GM12801 (cell line): Measurements from ENCODE around the gene KAZN.

ENCODE experiments used
- TF ChIP-seq, protein P1 (sequence below): IDR thresholded peaks from one replicate; pipeline ENCODE4 v1.5.1; 2011; ENCODE audit warnings: control low read depth; ENCODE audit not compliant: insufficient read length; ENCODE audit errors: extremely low read depth

KAZN gene

DNA sequence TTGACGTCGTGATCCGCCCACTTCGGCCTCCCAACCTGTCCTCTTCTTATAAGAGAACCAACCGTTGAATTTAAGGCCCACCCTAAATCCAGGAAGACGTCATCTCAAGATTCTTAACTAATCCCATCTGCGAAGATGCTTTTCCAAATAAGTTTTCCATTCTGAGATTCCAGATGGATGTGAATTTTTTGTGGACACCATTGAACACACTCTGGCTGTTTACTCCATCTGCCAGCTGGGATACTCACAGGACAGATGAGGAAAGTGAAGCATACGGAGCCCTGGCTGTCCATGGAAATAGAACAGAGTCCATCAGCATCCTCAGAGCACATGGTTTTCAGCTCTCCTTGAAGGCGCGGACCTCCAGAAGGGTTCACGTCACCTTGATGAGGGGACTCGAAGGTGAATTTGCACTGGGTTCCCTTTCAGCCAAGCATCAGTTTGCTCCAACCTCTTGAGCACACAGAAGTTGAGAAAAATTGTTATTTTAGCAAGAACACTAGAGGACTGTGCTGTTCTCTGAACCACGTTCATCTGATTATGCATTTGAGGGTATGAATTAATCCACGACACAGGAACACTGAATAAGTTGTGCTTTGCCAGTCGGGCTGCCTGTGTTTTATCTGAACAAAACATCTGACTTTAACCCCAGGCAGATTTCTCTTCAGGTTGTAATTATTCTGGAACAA is 68.6 kb downstream of the KAZN start:
- TF ChIP-seq, protein P1, sequence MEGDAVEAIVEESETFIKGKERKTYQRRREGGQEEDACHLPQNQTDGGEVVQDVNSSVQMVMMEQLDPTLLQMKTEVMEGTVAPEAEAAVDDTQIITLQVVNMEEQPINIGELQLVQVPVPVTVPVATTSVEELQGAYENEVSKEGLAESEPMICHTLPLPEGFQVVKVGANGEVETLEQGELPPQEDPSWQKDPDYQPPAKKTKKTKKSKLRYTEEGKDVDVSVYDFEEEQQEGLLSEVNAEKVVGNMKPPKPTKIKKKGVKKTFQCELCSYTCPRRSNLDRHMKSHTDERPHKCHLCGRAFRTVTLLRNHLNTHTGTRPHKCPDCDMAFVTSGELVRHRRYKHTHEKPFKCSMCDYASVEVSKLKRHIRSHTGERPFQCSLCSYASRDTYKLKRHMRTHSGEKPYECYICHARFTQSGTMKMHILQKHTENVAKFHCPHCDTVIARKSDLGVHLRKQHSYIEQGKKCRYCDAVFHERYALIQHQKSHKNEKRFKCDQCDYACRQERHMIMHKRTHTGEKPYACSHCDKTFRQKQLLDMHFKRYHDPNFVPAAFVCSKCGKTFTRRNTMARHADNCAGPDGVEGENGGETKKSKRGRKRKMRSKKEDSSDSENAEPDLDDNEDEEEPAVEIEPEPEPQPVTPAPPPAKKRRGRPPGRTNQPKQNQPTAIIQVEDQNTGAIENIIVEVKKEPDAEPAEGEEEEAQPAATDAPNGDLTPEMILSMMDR = no peak

DNA sequence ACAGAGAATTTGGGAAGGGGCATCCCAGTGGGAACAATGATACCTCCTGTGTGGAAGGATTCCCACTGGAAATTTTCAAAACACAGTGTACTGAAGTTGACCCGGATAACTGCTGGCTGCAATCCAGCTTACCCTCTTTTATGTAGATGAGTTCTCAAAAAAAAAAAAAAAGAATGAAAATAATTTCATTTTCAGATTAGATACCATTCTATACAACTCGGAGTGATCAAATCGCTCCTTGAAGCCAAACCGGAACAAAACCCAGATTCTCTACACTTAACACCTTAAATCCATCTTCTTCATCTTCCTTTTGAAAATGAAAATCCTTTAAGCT is 69.1 kb downstream of the KAZN start:
- TF ChIP-seq, protein P1 = no peak

DNA sequence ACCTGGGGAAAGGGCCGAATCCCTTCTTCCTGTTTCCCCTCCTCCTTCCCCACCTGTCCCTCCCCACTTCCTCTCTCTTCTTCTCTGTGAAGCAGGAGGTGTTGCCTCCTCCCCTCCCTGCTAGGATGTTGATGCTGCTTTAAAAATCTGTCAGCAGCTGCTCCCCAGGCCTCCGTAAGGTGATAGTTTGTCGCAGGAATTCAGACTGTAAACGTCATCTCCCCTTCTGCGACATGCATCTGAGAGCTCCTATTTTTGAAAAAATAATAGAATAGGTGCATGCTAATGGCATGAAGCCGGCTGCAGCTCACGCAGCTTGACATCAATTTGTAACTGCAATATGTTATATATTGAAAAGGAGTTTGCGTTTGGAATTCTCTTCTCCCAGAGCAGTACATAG is 70.1 kb downstream of the KAZN start:
- TF ChIP-seq, protein P1 = no peak

DNA sequence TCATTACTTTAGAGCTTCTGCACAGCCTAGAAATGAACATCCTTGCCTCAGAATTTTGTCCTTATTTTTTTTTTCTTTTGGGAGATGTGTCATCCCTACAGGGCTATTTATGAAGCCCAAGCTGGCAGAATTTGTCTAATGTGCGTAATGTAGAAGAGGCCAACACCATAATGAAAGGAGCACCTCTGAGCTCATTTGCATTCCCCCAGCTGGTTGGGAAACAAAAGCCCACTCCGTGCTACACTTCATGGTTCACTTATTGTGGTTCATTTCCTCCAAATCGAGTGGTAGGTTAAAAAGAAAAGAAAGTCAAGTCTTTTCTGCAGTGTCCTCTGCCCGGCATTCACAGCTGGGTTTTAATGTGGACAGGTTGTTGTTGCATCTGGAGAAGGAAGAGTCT is 73.5 kb downstream of the KAZN start:
- TF ChIP-seq, protein P1 = no peak

DNA sequence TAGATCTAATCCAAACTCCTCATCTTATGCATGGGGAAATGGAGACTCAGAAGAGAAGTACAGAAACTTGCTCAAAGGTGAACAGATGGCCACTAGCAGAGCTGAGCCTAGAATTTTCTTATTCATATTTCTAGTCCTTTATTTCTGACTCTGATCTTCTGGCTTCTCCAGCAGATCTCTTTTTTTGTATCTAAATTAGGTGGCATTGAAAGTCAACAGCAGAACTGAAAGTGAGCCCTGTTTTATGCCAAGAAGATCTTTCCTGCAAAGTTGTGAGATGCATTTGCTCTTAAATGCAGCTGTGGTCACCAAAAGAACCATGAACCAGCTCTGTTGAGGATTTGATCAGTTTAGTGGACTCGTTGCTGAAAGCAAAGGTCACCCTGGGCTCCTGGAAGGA is 75.5 kb downstream of the KAZN start:
- TF ChIP-seq, protein P1 = no peak

DNA sequence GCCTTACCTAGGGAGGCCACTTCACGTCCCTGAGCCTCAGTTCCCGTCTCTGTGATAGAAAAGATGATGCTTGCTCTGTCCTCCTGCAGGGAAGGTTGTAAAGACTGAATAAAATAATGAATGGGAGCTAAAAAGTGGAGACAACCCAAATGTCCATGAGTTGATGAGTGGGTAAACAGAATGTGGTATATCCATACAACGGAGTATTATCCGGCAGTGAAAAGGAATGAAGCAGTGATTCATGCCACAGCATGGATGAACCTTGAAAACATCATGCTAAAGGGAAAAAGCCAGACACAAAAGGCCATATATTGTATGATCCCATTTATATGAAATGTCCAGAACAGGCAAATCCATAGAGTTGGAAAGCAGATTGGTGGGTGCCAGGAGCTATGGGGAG is 77.9 kb downstream of the KAZN start:
- TF ChIP-seq, protein P1 = no peak

DNA sequence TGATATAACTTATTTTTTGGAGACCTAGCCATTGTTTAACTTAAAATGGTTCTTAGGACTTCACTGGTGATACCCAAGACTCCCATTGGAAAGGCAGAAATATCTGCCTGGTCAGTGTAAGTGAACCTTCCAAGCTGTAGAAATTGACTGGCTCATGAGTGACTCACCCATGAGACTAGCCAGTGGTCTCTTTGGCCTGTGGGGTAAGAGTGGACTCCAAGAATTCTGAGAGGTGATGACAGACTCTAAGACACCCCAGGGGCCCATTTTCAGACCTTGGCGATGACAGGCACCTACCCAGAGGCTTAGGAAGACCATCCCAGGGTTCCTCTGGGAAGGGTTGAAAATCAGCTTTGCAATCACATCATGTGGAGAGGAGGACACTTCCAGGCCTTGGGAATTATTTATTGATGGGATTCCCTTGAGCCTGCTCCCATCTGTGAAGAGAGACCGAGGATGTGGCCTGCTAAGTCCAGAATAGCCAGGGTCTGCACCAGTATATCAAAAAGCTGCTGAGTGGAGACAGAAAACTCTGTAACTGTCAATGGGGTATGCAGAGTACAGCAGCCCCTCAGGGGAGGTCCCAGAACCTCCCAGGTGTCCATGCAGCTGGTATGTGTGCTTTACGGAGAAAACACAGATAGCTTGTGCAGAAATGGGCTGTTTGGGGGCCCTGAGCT is 78.9 kb downstream of the KAZN start:
- TF ChIP-seq, protein P1 = no peak
